ENCODE measurements around the gene ZNF808.

DNA sequence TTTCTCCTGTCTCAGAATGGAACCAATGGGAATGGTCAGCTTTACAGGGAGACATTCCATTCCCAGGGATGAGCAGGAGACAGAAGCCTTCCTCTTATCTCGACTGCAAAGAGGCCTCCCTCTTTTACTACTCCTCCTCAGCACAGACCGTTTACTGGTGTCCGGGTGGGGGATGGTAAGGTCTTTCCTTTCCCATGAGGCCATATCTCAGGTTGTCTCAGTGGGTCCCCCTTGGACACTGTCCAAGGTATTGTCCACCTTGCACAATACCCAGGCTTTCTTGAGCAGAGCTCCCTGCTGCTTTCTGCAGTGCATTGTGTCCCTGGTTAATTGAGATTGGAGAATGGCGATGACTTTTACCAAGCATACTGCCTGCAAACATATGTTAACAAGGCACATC lies 7.5 kb upstream of the ZNF808 start:
- TF ChIP-seq, protein P1, sequence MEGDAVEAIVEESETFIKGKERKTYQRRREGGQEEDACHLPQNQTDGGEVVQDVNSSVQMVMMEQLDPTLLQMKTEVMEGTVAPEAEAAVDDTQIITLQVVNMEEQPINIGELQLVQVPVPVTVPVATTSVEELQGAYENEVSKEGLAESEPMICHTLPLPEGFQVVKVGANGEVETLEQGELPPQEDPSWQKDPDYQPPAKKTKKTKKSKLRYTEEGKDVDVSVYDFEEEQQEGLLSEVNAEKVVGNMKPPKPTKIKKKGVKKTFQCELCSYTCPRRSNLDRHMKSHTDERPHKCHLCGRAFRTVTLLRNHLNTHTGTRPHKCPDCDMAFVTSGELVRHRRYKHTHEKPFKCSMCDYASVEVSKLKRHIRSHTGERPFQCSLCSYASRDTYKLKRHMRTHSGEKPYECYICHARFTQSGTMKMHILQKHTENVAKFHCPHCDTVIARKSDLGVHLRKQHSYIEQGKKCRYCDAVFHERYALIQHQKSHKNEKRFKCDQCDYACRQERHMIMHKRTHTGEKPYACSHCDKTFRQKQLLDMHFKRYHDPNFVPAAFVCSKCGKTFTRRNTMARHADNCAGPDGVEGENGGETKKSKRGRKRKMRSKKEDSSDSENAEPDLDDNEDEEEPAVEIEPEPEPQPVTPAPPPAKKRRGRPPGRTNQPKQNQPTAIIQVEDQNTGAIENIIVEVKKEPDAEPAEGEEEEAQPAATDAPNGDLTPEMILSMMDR (IDR thresholded peaks at IDR 0.05) = no peak
- no peak for TF ChIP-seq POLR2A (IDR thresholded peaks at IDR 0.05)
